ENCODE data around the gene GRAP2.
A peak's percentile ranks its signal among the peaks of the same experiment; 100 is the strongest.
"Not testable (repeated sequence)": the region's sequence is repeated elsewhere in the genome, so short reads cannot be mapped to it uniquely, and the experiment has no call there.

GRAP2 gene

GRCh38 chr22:39900306-39901227 is at the start of gene GRAP2:
Gene GRAP2, plus strand, starts transcription at chr22:39901084. Its CDS starts 46,023 bp downstream, at chr22:39947107.
- DNase-seq (ENCODE audit: low read depth): no peak

GRCh38 chr22:39851606-39852315 is 49.1 kb upstream of the GRAP2 start:
- DNase-seq (ENCODE audit: low read depth): no peak

DNA sequence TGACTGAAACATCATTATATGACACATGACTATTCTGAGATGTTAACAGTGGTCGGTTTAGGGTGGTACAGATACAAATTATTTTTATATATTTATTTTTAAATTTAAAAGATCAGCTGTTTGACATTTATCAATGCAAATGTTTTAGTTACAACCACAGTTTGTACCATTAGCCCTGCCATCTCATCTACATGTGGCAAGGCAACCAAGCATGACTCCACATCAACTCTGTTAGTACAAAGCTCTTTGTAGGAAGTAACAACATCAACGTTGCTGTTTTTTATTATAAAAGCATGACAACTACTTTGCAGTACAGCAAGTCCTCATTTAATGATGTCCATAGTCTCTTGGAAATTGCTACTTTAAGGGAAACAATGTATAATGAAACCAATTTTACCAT is 48.1 kb upstream of the GRAP2 start:
- DNase-seq (ENCODE audit: low read depth): no peak

- DNase-seq (ENCODE audit: low read depth): no peak
These were observed 44.3 kb upstream of the GRAP2 start for GRCh38 chr22:39856588-39856987.

DNA sequence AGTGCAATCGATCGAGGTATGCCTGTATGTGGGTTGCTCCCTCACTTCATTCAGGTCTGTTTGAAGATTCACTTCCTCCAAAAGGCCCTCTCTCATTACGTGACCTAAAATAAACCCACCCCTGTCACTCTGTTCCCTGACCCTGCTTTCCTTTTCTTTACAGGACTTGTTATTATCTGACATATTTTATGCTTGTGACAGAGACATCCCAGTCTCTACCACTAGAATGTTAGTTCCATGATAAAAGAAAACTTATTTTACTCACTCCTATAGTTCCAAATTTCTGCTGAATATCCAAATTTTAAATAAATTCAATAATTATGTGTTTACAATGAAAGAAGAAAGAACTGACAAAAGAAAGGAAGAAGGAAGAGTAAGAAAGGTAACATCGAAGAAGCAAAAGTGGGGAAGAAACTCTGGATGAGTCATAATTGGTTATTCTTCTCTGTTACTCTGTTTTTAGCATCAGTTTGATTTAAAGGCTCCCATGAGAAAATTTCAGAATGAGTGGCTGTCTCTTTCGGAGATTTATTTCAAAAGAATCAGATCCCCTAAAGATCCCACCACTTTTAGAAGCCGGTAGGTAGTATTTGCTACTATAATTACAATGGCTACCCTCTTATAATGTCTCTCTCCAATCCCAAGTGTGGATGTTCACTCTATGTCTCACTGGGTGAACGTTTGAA is 40.8 kb upstream of the GRAP2 start:
- DNase-seq (ENCODE audit: low read depth): no peak

- DNase-seq (ENCODE audit: low read depth): no peak
These were observed 32.1 kb upstream of the GRAP2 start for GRCh38 chr22:39868741-39869140.

DNA sequence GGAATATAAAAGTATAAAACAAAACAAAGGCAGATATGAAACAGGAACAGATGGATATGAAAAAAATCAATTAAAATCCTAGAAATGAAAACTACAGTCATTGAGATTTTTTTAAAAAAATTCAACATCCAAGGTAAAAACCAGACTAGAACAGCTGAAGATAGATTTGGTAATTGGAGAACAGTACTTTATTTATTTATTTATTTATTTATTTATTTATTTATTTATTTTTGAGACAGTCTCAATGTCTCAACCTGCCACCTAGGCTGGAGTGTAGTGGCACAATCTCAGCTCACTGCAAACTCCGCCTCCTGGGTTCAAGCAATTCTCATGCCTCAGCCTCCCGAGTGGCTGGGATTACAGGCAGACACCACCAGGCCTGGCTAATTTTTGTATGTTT is 31.1 kb upstream of the GRAP2 start:
- not testable (repeated sequence) for DNase-seq (ENCODE audit: low read depth)

GRCh38 chr22:39871008-39871798 is 29.7 kb upstream of the GRAP2 start:
- DNase-seq (ENCODE audit: low read depth): no peak

DNA sequence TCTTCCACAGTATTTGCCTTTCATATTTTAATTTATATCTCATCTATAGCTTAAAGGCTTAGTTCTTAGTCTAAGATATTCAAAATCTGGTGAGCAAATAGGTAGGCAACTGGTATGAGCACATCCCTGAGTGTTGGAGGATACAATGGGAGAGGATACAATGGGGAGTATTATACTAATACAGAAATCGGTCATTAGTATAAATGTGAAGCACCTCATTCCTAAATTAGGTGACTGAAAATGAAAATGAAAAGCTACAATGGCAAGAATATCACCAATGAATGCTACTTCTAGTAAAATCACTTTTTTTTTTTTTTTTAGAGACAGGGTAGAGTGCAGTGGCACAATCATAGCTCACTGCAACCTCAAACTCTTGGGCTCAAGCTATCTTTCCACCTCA is 28.3 kb upstream of the GRAP2 start:
- DNase-seq (ENCODE audit: low read depth): no peak

- peak; percentile 11 for DNase-seq (ENCODE audit: low read depth)
These were observed 26.9 kb upstream of the GRAP2 start for GRCh38 chr22:39873965-39874364.

DNA sequence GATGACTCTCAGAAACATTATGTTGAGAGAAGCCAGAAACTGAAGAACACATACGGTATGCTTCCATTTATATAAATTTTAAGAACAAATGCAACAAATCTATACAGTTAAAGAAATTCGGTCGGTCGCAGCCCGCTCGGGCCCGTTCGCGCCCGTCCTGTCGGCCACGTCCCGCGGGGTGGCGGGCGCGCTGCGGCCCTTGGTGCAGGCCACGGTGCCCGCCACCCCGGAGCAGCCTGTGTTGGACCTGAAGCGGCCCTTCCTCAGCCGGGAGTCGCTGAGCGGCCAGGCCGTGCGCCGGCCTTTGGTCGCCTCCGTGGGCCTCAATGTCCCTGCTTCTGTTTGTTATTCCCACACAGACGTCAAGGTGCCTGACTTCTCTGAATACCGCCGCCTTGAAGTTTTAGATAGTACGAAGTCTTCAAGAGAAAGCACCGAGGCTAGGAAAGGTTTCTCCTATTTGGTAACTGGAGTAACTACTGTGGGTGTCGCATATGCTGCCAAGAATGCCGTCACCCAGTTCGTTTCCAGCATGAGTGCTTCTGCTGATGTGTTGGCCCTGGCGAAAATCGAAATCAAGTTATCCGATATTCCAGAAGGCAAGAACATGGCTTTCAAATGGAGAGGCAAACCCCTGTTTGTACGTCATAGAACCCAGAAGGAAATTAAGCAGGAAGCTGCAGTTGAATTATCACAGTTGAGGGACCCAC is 25.6 kb upstream of the GRAP2 start:
- DNase-seq (ENCODE audit: low read depth): not testable (repeated sequence)

DNA sequence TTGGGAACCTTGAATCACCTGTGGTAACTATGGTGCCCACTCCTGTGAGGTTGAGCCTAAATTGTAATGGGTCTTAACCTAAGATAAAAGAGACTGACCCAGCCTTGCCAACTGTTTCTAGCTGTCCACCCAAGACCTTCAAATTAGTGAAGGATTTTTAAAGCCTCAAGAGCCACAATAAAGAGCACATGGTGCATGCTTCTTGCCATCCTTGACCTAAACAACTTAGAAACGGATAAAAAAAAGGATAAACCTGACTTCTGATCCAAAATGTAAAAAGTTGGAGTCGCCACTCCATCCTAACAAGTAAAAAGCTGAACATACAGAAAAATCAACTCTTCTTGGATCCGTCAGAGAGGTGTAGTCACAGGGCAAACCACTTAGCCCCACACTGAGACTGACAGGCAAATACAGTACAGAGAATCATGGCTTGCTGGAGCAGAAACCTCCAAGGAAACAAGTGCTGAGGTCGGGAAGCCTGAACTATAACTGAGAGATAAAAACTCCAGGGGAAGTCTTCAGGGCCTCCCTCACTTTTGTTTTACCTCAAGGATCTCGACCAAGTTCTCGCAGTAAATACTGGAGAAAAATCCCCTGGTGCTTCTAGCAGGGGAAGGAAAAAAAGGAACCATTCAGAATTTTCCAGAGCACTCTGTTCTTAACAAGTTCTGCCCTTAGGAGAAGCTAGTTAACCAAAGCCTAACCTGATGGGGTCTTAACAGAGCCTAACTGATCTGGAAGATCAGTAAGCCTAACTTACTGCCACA is 23.6 kb upstream of the GRAP2 start:
- no peak for DNase-seq (ENCODE audit: low read depth)

DNA sequence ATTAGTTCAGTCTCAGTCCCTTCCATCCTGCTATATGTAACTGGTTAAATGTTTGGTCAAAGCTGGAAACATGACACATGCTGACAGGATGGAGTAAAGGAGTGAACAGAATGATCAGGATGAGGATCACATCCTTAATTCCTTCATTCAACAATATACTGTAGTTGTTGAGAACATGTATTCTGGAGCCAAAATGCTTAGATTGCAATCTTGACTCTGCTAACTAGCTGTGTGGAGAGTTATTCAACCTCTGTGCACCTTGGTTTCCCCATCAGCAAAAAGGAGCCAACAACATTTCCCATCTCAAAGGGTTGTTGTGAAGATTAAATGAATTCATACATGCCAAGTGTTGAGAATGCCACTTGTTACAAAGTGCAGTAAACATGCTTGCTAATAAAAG is 20.2 kb upstream of the GRAP2 start:
- no peak for DNase-seq (ENCODE audit: low read depth)

DNA sequence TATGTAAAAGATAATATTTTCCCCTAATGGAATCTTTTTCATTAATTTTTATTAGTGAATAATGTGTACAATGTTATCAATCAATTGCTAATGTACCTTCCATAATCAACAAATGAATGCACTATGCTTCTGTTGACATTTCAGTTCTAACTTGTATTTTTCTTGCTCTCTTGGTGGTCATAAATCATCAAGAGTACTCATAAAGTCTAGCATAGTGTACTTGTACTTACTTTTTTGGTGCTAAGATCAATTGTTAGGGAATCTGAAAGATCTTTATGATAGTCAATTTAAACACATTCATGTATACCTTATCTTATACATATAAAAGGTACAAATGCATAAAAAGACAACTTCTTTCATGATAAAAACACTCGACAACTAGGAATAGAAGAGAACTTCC is 17.8 kb upstream of the GRAP2 start:
- DNase-seq (ENCODE audit: low read depth): no peak

- DNase-seq (ENCODE audit: low read depth): not testable (repeated sequence)
These were observed 11.0 kb upstream of the GRAP2 start for GRCh38 chr22:39889924-39890323.

DNA sequence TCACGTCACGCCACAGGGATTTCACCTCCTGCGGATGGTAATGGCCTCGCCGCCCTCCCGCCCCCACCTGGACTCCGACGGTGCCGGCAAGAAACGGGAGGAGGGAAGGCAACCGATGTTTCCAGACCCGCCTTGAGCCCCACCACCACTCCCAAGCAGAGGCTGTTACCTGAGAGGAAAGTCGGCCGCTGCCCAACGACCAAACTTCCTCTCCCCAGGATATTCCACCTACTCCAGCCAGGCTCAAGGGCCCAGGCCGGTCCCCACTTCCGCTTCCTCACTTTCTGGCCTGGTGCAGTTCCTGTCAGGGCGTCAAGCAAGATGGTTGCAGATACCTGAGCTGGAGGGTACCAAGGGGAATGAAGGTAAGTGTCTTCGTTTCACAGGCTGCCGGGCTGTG is 7.4 kb upstream of the GRAP2 start, which contains the start of gene ENTHD1:
TSS of gene ENTHD1 (minus strand) at position 235 of the 400 bp plus-strand sequence. CDS start 6,012 bp downstream, outside the sequence.
- DNase-seq (ENCODE audit: low read depth): no peak

DNA sequence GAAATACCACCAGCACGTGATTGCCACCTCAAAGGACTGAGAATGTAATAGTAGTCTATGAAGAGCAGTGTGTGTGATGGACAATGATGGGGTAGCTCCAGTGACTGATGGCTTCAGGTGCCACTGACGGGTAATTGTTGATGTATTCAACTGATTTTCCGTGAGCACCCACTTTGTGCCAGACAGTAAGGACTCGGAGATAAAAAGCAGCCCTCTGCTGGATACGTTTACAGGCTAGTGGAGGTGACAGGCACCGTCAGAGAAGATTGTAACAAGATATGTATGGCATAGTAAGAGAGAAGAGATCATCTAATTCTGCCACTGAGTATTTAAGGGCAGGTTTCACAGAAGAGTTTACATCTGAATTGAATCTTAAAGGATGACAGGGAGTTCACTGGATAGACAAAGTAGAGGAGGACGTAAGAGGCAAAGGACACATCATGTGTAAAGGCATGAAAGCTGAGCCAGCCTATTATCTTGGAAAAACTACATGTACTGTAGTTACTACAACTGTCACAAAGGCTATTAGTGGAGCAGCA is 6.3 kb upstream of the GRAP2 start:
- DNase-seq (ENCODE audit: low read depth): no peak

DNA sequence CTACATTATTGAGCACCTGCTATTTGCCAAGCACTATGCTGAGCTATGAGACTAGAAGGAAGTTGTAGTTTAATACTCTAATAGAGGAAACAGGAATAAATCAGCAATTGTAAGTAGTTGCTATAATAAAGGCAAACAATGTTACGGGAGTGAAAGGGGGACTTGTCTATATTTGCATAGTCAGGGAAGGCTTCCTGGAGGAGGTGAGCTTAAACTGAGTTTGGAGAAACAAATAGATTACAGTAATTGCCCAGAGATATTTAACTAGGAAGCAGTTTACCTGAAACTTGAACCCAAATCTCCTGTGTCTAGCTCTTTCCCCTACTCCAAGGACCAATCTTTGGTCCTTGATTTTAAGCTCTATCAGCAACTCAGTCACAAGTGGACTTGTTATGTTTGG is 5.2 kb upstream of the GRAP2 start:
- no peak for DNase-seq (ENCODE audit: low read depth)

DNA sequence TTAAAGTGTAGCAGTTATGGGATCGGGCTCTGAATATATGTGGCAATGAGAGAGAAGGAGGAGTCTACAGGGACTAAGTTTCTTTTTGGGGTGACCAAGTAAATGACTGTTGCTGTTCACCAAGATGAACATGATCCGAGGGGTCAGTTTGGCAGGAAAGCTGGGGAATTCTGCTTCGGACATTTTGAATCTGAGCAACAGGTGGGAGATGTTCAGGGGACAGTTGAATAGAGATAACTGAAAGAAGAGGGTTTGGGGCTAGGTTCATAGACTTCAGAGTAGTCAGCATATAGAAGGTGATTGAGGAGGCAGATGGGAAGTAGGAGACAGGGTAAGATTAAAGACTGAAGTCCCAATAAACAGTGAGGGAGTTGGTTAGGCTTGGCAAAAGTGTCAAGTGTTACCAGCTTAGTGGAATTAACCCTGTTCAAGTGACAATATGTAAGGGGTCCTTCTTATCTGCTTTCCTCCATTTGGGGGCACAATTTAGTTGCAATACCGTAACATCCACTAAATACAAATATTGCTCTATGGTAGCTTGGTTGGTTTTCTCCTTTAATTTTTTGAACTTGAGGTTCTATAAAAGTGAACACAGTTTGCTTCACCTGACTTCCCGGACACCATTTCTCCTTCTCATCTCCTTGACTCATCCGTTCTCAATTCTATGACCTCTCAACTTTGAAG is 4.4 kb upstream of the GRAP2 start:
- no peak for DNase-seq (ENCODE audit: low read depth)

Data from activated T-cell treated with anti-CD3 and anti-CD28 coated beads for 24 hours (primary cell).